ENCODE data around the gene NOPCHAP1.
"Not testable (repeated sequence)": the region's sequence is repeated elsewhere in the genome, so short reads cannot be mapped to it uniquely, and the experiment has no call there.

Gene NOPCHAP1, protein sequence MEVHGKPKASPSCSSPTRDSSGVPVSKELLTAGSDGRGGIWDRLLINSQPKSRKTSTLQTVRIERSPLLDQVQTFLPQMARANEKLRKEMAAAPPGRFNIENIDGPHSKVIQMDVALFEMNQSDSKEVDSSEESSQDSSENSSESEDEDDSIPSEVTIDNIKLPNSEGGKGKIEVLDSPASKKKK

DNA sequence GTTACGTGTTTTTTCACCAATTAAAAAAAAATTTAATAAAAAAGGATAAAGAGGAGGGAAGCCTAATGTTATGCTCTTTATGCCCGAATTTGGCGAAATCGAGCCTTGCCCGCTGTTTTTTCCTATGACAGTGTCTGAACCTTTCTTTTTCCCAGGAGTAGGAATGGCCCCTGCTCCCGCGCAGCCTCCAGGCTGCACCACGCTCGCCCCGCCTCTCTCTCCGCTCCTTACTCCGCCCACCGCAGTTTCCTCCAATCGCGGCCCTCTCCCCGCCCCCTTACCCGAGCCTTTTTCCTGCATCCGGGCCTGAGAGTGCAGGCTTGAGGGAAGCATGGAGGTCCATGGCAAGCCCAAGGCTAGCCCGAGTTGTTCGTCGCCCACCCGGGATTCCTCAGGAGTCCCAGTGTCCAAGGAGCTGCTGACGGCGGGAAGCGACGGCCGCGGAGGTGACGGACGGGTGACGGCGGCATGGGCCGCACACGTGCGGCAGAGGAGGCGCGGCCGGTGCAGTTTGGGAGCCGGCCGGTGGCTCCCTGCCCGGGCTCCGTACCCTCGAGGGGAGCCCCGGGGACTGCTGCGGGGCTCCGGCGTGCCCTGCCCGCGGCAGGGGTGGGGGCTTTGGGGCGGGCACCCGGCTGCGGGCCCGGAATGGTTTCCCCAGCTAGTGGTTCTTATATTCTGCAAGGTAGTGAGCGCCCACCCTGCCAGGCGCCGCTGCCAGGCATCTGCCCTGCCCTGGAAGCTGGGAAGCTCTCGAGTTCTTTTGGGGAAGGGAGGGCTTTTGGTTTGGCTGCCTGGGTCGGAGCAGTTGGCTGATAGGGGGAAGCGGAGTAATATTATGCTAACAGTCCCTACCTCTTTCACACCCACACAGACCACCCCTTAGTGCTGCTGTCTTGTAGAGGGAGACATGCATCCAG is at the start of gene NOPCHAP1:
Gene NOPCHAP1, plus strand, starts transcription at position 295 of the 920 bp plus-strand sequence. Its CDS starts 37 bp downstream, at position 332.
- DNase-seq = peak; percentile 88

DNA sequence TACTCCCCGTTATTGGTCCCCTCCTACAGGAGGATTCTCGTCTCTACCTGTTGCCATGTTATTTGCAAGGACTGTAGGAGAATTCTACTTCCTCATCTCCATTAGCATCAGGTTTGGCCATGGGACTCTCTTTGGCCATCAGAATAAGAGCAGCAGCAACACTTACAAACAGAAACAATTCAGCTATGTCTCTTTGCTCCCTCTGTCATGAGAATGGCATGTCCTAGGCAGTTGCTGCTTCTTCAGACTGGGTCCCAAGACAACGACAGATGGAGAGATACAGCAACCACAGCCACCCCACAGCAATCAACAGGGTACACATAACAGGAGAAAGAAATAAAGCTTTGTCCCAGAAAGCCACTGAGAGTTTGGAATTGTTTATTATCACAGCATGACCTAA is 47.7 kb upstream of the NOPCHAP1 start:
- no peak for DNase-seq

DNA sequence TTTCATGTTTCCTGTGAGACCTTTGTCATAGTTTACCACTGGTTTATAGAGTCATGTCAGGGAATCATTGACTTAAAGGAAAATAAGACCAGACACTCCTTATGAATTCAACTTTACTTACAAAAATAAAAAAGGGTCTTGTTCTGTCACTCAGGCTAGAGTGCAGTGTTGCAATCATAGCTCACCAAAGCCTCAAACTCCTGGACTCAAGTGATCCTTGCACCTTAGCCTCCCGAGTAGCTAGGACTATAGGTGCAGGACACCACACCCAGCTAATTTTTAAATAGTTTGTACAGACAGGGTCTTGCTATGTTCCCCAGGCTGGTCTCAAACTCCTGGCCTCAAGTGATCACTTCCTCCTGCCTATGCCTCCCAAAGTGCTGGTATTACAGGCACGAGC is 47.0 kb upstream of the NOPCHAP1 start:
- DNase-seq = no peak

- no peak for DNase-seq
Measured at GRCh38 chr12:104941454-104941853, 44.7 kb upstream of the NOPCHAP1 start.

DNA sequence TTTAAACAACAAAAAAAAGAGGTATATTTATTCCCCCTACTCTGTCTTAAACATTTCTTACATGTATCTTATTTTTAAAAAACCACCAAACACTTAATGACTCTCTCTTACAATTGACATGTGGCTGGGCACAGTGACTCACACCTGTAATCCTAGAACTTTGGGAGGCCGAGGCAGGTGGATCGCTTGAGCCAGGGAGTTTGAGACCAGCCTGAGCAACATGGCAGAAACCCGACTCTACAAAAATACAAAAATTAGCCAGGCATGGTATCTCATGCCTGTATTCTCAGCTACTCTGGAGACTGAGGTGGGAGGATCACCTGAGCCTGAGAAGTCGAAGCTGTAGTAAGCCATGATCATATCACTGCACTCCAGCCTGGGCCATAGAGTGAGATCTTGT is 44.0 kb upstream of the NOPCHAP1 start:
- no peak for DNase-seq

DNA sequence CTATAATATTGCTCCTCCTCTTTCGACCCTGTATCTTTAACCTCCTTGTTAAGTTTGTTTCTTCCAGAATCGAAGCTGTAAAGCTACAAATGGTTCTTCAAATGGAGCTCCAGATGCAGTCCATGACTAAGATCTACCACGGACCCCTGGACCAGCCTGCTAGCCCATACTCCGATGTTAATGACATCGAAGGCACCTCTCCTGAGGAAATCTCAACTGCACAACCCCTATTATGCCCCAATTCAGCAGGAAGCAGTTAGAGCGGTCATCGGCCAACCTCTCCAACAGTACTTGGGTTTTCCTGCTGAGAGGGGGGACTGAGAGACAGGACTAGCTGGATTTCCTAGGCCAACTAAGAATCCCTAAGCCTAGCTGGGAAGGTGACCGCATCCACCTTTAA is 42.7 kb upstream of the NOPCHAP1 start:
- not testable (repeated sequence) for DNase-seq

GRCh38 chr12:104944252-104944651 is 41.9 kb upstream of the NOPCHAP1 start:
- DNase-seq = no peak

- not testable (repeated sequence) for DNase-seq
Measured at GRCh38 chr12:104948716-104949115, 37.4 kb upstream of the NOPCHAP1 start.

DNA sequence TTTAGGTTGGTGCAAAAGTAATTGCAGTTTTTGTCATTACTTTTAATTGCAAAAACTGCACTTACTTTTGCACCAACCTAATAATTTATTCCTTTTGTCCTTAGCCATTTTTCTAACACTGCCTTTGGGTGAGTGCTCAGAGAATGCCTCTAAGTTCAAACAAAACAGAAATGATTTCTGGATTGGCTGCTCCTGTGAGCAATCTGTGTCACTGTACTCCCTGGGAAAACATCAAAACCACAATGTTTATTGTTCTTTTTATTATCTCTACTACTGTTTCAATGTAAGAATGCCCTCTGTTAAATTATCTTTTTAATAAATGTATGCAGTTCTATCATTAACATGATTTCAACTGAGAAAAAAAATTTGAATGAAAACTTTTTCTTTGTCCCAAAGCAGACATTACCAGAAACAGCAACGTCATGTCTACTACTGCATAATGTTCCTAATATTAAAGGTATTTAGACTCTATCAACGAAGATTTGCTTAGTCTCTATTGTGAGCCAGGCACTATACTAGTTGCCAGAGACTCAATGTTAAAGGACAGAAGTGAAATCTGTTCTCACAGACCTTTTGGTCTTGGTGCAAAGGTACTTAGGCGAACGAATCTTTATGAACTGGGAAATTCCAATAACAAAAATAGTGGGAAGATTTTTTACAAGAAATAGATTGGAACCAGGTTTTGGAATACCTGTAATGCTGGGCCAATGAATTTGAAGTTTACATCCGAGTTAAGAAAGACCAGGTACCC is 34.2 kb upstream of the NOPCHAP1 start:
- DNase-seq = no peak

GRCh38 chr12:104952816-104953215 is 33.3 kb upstream of the NOPCHAP1 start:
- no peak for DNase-seq

- no peak for DNase-seq
Measured at GRCh38 chr12:104953323-104953722, 32.8 kb upstream of the NOPCHAP1 start.

DNA sequence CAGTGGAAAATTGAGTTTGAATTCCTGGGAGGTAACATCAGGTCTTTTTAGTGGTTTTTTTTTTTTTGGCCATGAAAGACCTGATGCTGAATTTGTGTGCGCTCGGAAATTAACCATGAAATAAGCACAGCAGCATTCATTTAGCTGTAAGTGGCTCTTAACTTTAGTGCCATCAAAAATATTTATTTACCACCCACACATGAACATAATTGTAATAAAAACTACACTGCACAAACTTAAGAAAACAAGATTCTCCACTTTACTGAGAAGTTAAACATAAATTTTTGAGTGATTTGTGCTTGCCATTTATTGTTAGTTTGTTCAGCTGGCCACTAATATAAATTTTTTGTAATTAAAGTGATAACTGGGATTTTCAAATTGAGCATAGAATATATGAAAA is 30.4 kb upstream of the NOPCHAP1 start:
- DNase-seq = no peak

GRCh38 chr12:104956870-104957718 is 29.0 kb upstream of the NOPCHAP1 start:
- peak; percentile 65 for DNase-seq

GRCh38 chr12:104957719-104958000 is 28.5 kb upstream of the NOPCHAP1 start:
- DNase-seq = peak; percentile 19

- peak; percentile 98 for DNase-seq
Measured at GRCh38 chr12:104958001-104958804, 27.9 kb upstream of the NOPCHAP1 start, which contains the start of gene SLC41A2. Gene SLC41A2, minus strand, starts transcription at chr12:104958290. Its CDS starts 29,763 bp downstream, at chr12:104928527.

- DNase-seq = no peak
Measured at GRCh38 chr12:104958805-104959334, 27.2 kb upstream of the NOPCHAP1 start.

- DNase-seq = peak; percentile 69
Measured at GRCh38 chr12:104959335-104959841, 26.7 kb upstream of the NOPCHAP1 start.

- no peak for DNase-seq
Measured at GRCh38 chr12:104960464-104960863, 25.7 kb upstream of the NOPCHAP1 start.

DNA sequence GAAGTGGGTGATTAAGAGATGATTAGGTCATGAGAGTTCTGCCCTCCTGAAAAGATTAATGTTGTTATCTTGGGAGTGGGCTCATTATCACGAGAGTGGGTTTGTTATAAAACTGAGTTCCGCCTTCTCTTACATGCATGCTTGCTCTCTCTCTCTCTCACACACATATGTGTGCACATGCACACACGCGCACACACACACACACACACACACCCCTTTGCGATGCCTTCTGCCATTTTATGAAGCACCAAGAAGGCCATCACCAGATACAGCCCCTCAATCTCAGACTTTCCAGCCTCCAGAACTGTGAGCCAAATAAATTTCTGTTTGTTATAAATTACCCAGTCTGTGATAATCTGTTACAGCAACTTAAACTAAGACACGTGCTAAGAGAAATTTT is 22.4 kb upstream of the NOPCHAP1 start:
- no peak for DNase-seq

DNA sequence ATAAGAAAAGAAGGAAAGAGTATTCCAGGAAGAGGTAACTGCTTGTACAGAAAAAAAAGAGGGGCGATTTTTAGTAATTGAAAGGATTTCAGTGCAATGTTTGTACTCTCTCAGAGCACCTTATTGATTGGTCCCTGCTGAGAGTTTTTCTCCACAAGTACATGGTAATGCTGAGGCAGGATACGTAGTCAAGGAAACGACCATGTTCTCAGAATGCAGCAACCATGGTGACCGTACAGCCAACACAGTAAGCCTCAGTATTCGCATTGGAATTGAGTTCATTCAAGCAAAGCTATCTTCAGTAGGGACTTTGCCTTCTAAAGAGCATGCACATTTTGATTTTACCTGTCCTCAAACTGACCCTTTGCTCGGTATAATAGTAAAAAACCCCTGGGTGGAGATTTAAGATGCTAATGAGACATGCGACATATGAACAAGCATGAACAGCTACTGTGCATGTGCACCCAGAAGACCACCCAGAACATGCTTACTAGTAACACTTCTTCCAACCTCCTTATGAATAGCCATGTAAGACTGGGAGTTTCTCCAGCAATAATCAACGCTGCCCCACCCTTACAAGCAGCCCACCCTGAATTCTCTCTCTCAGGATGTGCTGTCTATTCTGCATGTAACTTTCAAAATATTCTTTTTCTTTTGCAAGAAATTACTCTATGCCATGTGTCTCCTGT is 21.8 kb upstream of the NOPCHAP1 start:
- no peak for DNase-seq

- DNase-seq = no peak
Measured at GRCh38 chr12:104964856-104965205, 21.3 kb upstream of the NOPCHAP1 start.
